Measurements from ENCODE around the gene TTC28. TPM values are rescaled to one million over a fixed set of nuclear protein-coding genes. Genes with fewer than 3 reads are reported as not detected.
"Not testable (repeated sequence)": the region's sequence is repeated elsewhere in the genome, so short reads cannot be mapped to it uniquely, and the experiment has no call there.

Gene TTC28
- total RNA-seq, 1 donor from 2014 or later, result 70.8 TPM

- no peaks in the 10 kb centered on the region for H3K9me3 Mint-ChIP-seq (ENCODE audit: unreplicated experiment)
- no peak overlapping the region for H3K4me3 Mint-ChIP-seq (ENCODE audit: unreplicated experiment)
- no peaks in the 10 kb centered on the region for H3K27me3 Mint-ChIP-seq (ENCODE audit: unreplicated experiment)
- H3K27ac Mint-ChIP-seq (ENCODE audit: unreplicated experiment), result no peak overlapping the region
- no peak for DNase-seq (ENCODE audit: low spot score)
- no peak for TF ChIP-seq CTCF (IDR thresholded peaks at IDR 0.05; ENCODE audit: unreplicated experiment)
- H3K36me3 Mint-ChIP-seq (ENCODE audit: low read depth, unreplicated experiment), result no peaks in the 10 kb centered on the region
- peaks cover 9% of the 10 kb centered on the region for H3K4me1 Mint-ChIP-seq (ENCODE audit: unreplicated experiment)
These were observed 103.5 kb downstream of the TTC28 start for GRCh38 chr22:28576162-28576561.

- H3K9me3 Mint-ChIP-seq (ENCODE audit: unreplicated experiment), result no peaks in the 10 kb centered on the region
These were observed 105.4 kb downstream of the TTC28 start for GRCh38 chr22:28574159-28574788.

DNA sequence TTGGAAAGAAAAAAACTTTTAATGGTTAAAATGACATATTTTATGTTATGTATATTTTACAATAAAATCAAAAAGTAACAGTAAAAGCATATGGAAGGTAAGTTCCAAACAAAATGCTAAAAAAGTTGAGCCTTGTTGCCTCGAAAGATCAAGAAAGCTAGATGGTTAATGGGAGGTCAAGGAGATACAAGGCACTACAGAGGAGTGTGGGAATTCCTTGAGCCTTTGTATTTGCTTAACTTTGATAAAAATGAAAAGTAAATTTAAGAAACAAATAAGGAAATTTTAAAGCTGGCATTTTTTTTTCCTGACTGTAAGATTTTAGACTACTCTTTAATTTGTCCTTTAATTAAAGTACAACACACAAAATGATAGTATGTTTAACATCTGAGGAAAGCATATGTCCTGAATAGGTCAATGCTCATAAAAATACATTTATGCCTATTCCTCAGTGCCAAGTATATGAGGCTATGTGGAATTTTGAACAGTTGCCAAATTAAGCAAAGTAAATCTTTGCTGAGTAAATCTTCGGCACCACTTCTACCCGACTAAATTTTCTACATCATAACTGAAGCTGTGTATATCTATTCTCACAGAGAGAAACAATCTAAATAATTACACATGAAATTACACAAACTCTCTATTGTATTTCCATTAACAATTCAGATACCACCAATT, 108.8 kb downstream of the TTC28 start:
- H3K9me3 Mint-ChIP-seq (ENCODE audit: unreplicated experiment), result no peaks in the 10 kb centered on the region
- H3K4me1 Mint-ChIP-seq (ENCODE audit: unreplicated experiment), result no peaks in the 10 kb centered on the region
- no peak overlapping the region for H3K4me3 Mint-ChIP-seq (ENCODE audit: unreplicated experiment)
- no peak overlapping the region for H3K27ac Mint-ChIP-seq (ENCODE audit: unreplicated experiment)
- no peaks in the 10 kb centered on the region for H3K27me3 Mint-ChIP-seq (ENCODE audit: unreplicated experiment)
- no peak for DNase-seq (ENCODE audit: low spot score)
- TF ChIP-seq CTCF (IDR thresholded peaks at IDR 0.05; ENCODE audit: unreplicated experiment), result no peak
- no peaks in the 10 kb centered on the region for H3K36me3 Mint-ChIP-seq (ENCODE audit: low read depth, unreplicated experiment)

More at GRCh38 chr22:28574159-28574788, 105.4 kb downstream of the TTC28 start:
- Mint-ChIP-seq H3K4me3 (ENCODE audit: unreplicated experiment) (no peak overlapping the region), H3K27me3 (ENCODE audit: unreplicated experiment) (no peaks in the 10 kb centered on the region), H3K36me3 (ENCODE audit: low read depth, unreplicated experiment) (no peaks in the 10 kb centered on the region), H3K27ac (ENCODE audit: unreplicated experiment) (no peak overlapping the region), H3K4me1 (ENCODE audit: unreplicated experiment) (peaks cover 6% of the 10 kb centered on the region)
- no peak for TF ChIP-seq CTCF (IDR thresholded peaks at IDR 0.05; ENCODE audit: unreplicated experiment)
- no peak for DNase-seq (ENCODE audit: low spot score)

DNA sequence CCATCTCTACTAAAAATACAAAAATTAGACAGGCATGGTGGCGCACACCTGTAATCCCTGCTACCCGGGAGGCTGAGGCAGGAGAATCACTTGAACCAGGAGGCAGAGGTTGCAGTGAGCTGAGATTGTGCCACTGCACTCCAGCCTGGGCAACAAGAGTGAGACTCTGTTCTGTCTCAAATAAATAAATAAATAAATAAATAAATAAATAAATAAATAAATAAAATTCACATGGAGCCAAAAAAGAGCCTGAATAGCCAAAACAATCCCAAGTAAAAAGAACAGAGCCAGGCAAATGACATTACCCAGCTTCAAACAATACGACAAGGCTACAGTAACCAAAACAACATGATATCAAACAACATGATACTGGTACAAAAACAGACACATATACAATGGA, 110.7 kb downstream of the TTC28 start:
- H3K36me3 Mint-ChIP-seq (ENCODE audit: low read depth, unreplicated experiment); H3K4me1 Mint-ChIP-seq (ENCODE audit: unreplicated experiment); H3K9me3 Mint-ChIP-seq (ENCODE audit: unreplicated experiment); H3K4me3 Mint-ChIP-seq (ENCODE audit: unreplicated experiment); DNase-seq (ENCODE audit: low spot score); H3K27me3 Mint-ChIP-seq (ENCODE audit: unreplicated experiment); H3K27ac Mint-ChIP-seq (ENCODE audit: unreplicated experiment): not testable (repeated sequence)

DNA sequence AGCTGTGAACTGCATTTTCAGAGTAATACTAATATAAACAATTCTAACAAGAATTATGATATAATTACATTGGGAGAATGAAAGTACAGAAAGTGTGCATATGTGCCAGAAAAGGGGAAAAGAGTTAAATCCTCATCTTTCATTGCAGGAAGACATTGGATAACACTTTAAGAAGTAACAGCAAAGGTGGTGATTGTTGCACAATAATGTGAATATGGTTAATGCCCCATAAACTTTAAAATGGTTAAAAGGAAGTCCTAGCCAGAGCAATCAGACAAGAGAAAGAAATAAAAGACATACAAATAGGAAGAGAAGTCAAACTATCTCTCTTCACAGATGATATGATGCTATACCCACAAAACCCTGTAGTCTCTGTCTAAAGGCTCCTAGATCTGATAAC, 111.5 kb downstream of the TTC28 start:
- Mint-ChIP-seq H3K27me3 (ENCODE audit: unreplicated experiment) (no peaks in the 10 kb centered on the region), H3K4me1 (ENCODE audit: unreplicated experiment) (no peaks in the 10 kb centered on the region), H3K9me3 (ENCODE audit: unreplicated experiment) (no peaks in the 10 kb centered on the region), H3K27ac (ENCODE audit: unreplicated experiment) (no peak overlapping the region), H3K4me3 (ENCODE audit: unreplicated experiment) (no peak overlapping the region), H3K36me3 (ENCODE audit: low read depth, unreplicated experiment) (no peaks in the 10 kb centered on the region)
- no peak for TF ChIP-seq CTCF (IDR thresholded peaks at IDR 0.05; ENCODE audit: unreplicated experiment)
- DNase-seq (ENCODE audit: low spot score), result no peak

- not testable (repeated sequence) for H3K4me1 Mint-ChIP-seq (ENCODE audit: unreplicated experiment); H3K27ac Mint-ChIP-seq (ENCODE audit: unreplicated experiment); DNase-seq (ENCODE audit: low spot score); H3K36me3 Mint-ChIP-seq (ENCODE audit: low read depth, unreplicated experiment); H3K27me3 Mint-ChIP-seq (ENCODE audit: unreplicated experiment); H3K9me3 Mint-ChIP-seq (ENCODE audit: unreplicated experiment); H3K4me3 Mint-ChIP-seq (ENCODE audit: unreplicated experiment)
These were observed 112.6 kb downstream of the TTC28 start for GRCh38 chr22:28566920-28567499.

Measured in endothelial cell (in vitro differentiated cells).